IMR-90 (cell line): ENCODE measurements around the gene IMMP1L.

Source experiments
- BHLHE40 ChIP-seq: fragments of 150-350 bp; IDR thresholded peaks from 2 replicates; pipeline ENCODE4 v1.6.1; 2016; ENCODE audit warnings: mild to moderate bottlenecking, low read depth, low read length
- CEBPB ChIP-seq: IDR thresholded peaks from 2 replicates; pipeline ENCODE4 v1.6.1; 2012; ENCODE audit warnings: low read depth, low read length, improper control_type of control experiment
- CTCF ChIP-seq: conservative IDR thresholded peaks from 2 replicates; pipeline ENCODE4 v1.5.1; 2012; ENCODE audit warnings: mild to moderate bottlenecking, low read depth, low read length, improper control_type of control experiment
- ELK1 ChIP-seq: fragments of 150-350 bp; IDR thresholded peaks from 2 replicates; pipeline ENCODE4 v1.6.1; 2016; ENCODE audit warnings: low read depth, mild to moderate bottlenecking, low read length, moderate library complexity, borderline replicate concordance
- MAFK ChIP-seq: IDR thresholded peaks from 2 replicates; pipeline ENCODE4 v1.6.1; 2012; ENCODE audit warnings: low read depth, low read length, improper control_type of control experiment
- MAZ ChIP-seq: IDR thresholded peaks from 2 replicates; pipeline ENCODE4 v1.6.1; 2012; ENCODE audit warnings: low read depth, mild to moderate bottlenecking, low read length, improper control_type of control experiment, moderate library complexity, borderline replicate concordance
- MXI1 ChIP-seq: IDR thresholded peaks from 2 replicates; pipeline ENCODE4 v1.6.1; 2012; ENCODE audit warnings: low read depth, mild to moderate bottlenecking, low read length, moderate library complexity, borderline replicate concordance
- POLR2A ChIP-seq: IDR thresholded peaks from 2 replicates; pipeline ENCODE4 v1.6.1; 2012; ENCODE audit warnings: mild to moderate bottlenecking, low read depth, low read length
- RAD21 ChIP-seq: IDR thresholded peaks from 2 replicates; pipeline ENCODE4 v1.6.1; 2012; ENCODE audit warnings: low read length, improper control_type of control experiment
- RFX5 ChIP-seq: IDR thresholded peaks from 2 replicates; pipeline ENCODE4 v1.8.0; 2012; ENCODE audit warnings: low read depth, mild to moderate bottlenecking, low read length, moderate library complexity

GRCh38 chr11:31404614-31405013 lies 104.8 kb downstream of the IMMP1L start:
- no peak for TF ChIP-seq RFX5
- TF ChIP-seq CTCF, result no peak
- no peak for TF ChIP-seq POLR2A
- TF ChIP-seq RAD21, result no peak
- no peak for TF ChIP-seq MAFK
- TF ChIP-seq MAZ, result no peak
- no peak for TF ChIP-seq CEBPB
- TF ChIP-seq BHLHE40, result no peak
- TF ChIP-seq ELK1, result no peak
- no peak for TF ChIP-seq MXI1
